Measurements from ENCODE around the gene TSKS. TPM values are rescaled to one million over a fixed set of nuclear protein-coding genes. Genes with fewer than 3 reads are reported as not detected.
A peak's percentile ranks its signal among the peaks of the same experiment; 100 is the strongest.

The TSKS gene
- total RNA-seq, 4 donors from 2014 or later, result 0.57 TPM; not detected in 3

- intact Hi-C loops (cut with DNase I), result no loop called here
- TF ChIP-seq CTCF (IDR thresholded peaks at IDR 0.05), result no peak
- TF ChIP-seq EP300 (IDR thresholded peaks at IDR 0.05), result no peak
- no peak for TF ChIP-seq POLR2AphosphoS5 (IDR thresholded peaks at IDR 0.05)
- TF ChIP-seq POLR2A (IDR thresholded peaks at IDR 0.05; ENCODE audit: low read depth), result no peak
- DNase-seq (ENCODE audit: extremely low spot score), result no peak
- Histone ChIP-seq H3K27me3 (peaks cover 0 to 43% (median 13%) of the 10 kb centered on the region in 4 donors), H3K4me1 (peaks cover 31 to 41% (median 33%) of the 10 kb centered on the region in 4 donors), H3K9me3 (no peaks in the 10 kb centered on the region), H3K27ac (replicated peaks in 1 of 4) (peak overlapping the region; percentile 59 to 76 (median 68)), H3K4me3 (peak overlapping the region; percentile 51 to 63 (median 54)), H3K36me3 (peaks cover 20 to 33% (median 30%) of the 10 kb centered on the region in 4 donors)
- 3% methylated on average over 21 of the region's 39 CpGs for WGBS
Measured at GRCh38 chr19:49690079-49690655, 72.9 kb downstream of the TSKS start.

Small RNA genes lying within 50 kb of the gene (small RNA-seq; reads per million reads assigned to genes)
- gene MIR6799 (0 reads per million in 3 donors), gene RNU6-841P (0 reads per million in 3 donors)

Other genes with a start within 250 kb of the TSKS start
- gene RCN3, start 235.3 kb downstream of the TSKS start, total RNA-seq, result 10 to 100 TPM in 3 of 4 donors, 1 to 10 TPM in 1; 9.8 to 22.4 (median 18.0) TPM
- 10 to 100 TPM; 51.0 to 71.6 (median 59.2) TPM for gene NOSIP, start 182.8 kb downstream of the TSKS start, total RNA-seq
- gene PRRG2, start 182.0 kb downstream of the TSKS start, total RNA-seq, result 1 to 10 TPM in 2 of 4 donors, under 1 TPM in 1, not detected in 1; 0.17 to 2.5 (median 1.6) TPM
- gene PRR12, start 172.1 kb downstream of the TSKS start, total RNA-seq, result 10 to 100 TPM in 3 of 4 donors, 1 to 10 TPM in 1; 9.4 to 29.1 (median 16.3) TPM
- gene RRAS, start 123.2 kb downstream of the TSKS start, total RNA-seq, result 100 to 1,000 TPM; 134 to 205 (median 187) TPM
- gene SCAF1, start 121.1 kb downstream of the TSKS start, total RNA-seq, result 10 to 100 TPM; 19.2 to 50.9 (median 30.9) TPM
- 10 to 100 TPM; 38.8 to 61.7 (median 56.7) TPM for gene IRF3, start 97.4 kb downstream of the TSKS start, total RNA-seq
- 1 to 10 TPM; 4.2 to 9.9 (median 6.0) TPM for gene BCL2L12, start 97.4 kb downstream of the TSKS start, total RNA-seq
- 100 to 1,000 TPM; 102 to 191 (median 144) TPM for gene PRMT1, start 86.0 kb downstream of the TSKS start, total RNA-seq
- gene ADM5, start 73.7 kb downstream of the TSKS start, total RNA-seq, result 1 to 10 TPM in 3 of 4 donors, under 1 TPM in 1; 0.83 to 4.1 (median 2.5) TPM
- gene CPT1C, start 72.2 kb downstream of the TSKS start, total RNA-seq, result 1 to 10 TPM; 2.7 to 6.6 (median 3.9) TPM
- 100 to 1,000 TPM in 1 of 4 donors, 10 to 100 TPM in 3; 56.9 to 114 (median 87.8) TPM for gene AP2A1, start 3.7 kb upstream of the TSKS start, total RNA-seq
- gene FUZ, start 50.0 kb upstream of the TSKS start, total RNA-seq, result 10 to 100 TPM; 14.1 to 38.0 (median 23.4) TPM
- gene MED25, start 55.0 kb upstream of the TSKS start, total RNA-seq, result 10 to 100 TPM; 22.5 to 36.0 (median 34.1) TPM
- gene PTOV1, start 87.9 kb upstream of the TSKS start, total RNA-seq, result 100 to 1,000 TPM in 1 of 4 donors, 10 to 100 TPM in 3; 60.5 to 102 (median 84.4) TPM
- gene PNKP, start 104.3 kb upstream of the TSKS start, total RNA-seq, result 10 to 100 TPM; 21.4 to 43.7 (median 27.8) TPM
- gene AKT1S1, start 114.0 kb upstream of the TSKS start, total RNA-seq, result 10 to 100 TPM; 15.4 to 30.6 (median 21.9) TPM
- 10 to 100 TPM; 35.1 to 60.9 (median 44.0) TPM for gene TBC1D17, start 114.4 kb upstream of the TSKS start, total RNA-seq
- gene IL4I1, start 133.6 kb upstream of the TSKS start, total RNA-seq, result under 1 TPM in 2 of 4 donors, not detected in 2; 0.34 to 0.50 TPM
- 10 to 100 TPM; 12.0 to 22.0 (median 14.4) TPM for gene ATF5, start 165.9 kb upstream of the TSKS start, total RNA-seq
- 10 to 100 TPM; 27.0 to 44.3 (median 35.9) TPM for gene NUP62, start 166.2 kb upstream of the TSKS start, total RNA-seq
- 1 to 10 TPM in 2 of 4 donors, under 1 TPM in 2; 0.50 to 2.9 (median 1.4) TPM for gene SIGLEC11, start 197.9 kb upstream of the TSKS start, total RNA-seq